Endothelial cell of umbilical vein (primary cell): ENCODE results near the gene NUDT2.
"Not testable (repeated sequence)": the region's sequence is repeated elsewhere in the genome, so short reads cannot be mapped to it uniquely, and the experiment has no call there.

Source experiments
- EZH2 ChIP-seq: IDR thresholded peaks from 2 replicates; pipeline ENCODE4 v1.6.1; 2012; ENCODE audit warnings: borderline replicate concordance, low read depth, mild to moderate bottlenecking, moderate library complexity, low read length, inconsistent platforms; ENCODE audit not compliant: severe bottlenecking
- FOS ChIP-seq: IDR thresholded peaks from 2 replicates; pipeline ENCODE4 v1.6.1; 2011; ENCODE audit warnings: mild to moderate bottlenecking, low read length, moderate library complexity, borderline replicate concordance; ENCODE audit not compliant: insufficient read depth
- POLR2A ChIP-seq: IDR thresholded peaks from 2 replicates; pipeline ENCODE4 v1.6.1; 2012; ENCODE audit warnings: low read depth, mild to moderate bottlenecking, control low read depth, low read length
- TF ChIP-seq, protein P1 (sequence below), 2 donors: IDR thresholded peaks; 1 replicate in 1 of 2; 2 replicates in 1 of 2; pipeline ENCODE4 v1.5.1; 2011; ENCODE audit warnings: low read length in 2 of 2, mild to moderate bottlenecking in 2 of 2, moderate library complexity in 2 of 2, control low read depth in 1 of 2, inconsistent platforms in 1 of 2, low read depth in 1 of 2; ENCODE audit not compliant: insufficient read depth in 1 of 2; ENCODE audit errors: extremely low read depth in 1 of 2

DNA sequence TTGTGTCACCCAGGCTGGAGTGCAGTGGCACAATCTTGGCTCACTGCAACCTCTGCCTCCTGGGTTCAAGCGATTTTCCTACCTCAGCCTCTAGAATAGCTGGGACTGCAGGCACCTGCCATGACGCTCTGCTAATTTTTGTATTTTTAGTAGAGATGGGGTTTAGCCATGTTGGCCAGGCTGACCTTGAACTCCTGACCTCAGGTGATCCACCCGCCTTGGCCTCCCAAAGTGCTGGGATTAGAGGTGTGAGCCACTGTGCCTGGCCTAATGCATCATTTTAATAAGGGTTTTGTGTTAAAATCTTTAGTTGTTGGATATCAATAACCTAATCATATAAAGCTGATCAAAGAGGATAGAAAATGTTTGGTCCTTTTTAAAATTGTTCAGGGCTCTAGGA is 21.1 kb upstream of the NUDT2 start:
- TF ChIP-seq, protein P1, sequence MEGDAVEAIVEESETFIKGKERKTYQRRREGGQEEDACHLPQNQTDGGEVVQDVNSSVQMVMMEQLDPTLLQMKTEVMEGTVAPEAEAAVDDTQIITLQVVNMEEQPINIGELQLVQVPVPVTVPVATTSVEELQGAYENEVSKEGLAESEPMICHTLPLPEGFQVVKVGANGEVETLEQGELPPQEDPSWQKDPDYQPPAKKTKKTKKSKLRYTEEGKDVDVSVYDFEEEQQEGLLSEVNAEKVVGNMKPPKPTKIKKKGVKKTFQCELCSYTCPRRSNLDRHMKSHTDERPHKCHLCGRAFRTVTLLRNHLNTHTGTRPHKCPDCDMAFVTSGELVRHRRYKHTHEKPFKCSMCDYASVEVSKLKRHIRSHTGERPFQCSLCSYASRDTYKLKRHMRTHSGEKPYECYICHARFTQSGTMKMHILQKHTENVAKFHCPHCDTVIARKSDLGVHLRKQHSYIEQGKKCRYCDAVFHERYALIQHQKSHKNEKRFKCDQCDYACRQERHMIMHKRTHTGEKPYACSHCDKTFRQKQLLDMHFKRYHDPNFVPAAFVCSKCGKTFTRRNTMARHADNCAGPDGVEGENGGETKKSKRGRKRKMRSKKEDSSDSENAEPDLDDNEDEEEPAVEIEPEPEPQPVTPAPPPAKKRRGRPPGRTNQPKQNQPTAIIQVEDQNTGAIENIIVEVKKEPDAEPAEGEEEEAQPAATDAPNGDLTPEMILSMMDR (IDR thresholded peaks at IDR 0.05; ENCODE audit: extremely low read depth in 1 of 2, insufficient read depth in 1 of 2, low read depth in 1 of 2, low read length in 2 of 2): not testable (repeated sequence)
- not testable (repeated sequence) for TF ChIP-seq EZH2, FOS, POLR2A
